BJ (cell line): ENCODE results near the gene SLC17A6. TPM values are rescaled to one million over a fixed set of nuclear protein-coding genes. Genes with fewer than 3 reads are reported as not detected.

Source experiments
- CTCF ChIA-PET: fragments of 350-600 bp; formaldehyde crosslinking; extraction: SDS; loops from one replicate; lab custom pipeline; 2021; ENCODE audit warnings: antibody characterized with exemption, inconsistent platforms; lab: Yijun Ruan, JAX
- POLR2A ChIA-PET: fragments of 300-600 bp; sonication (Branson Sonifier 250); formaldehyde crosslinking; extraction: SDS; loops from one replicate; lab custom pipeline; 2021; ENCODE audit warnings: antibody characterized with exemption; lab: Charles Lee
- DNase-seq: peaks from one replicate; pipeline ENCODE4 v3.0.0-alpha.2; 2011; ENCODE audit warnings: low read depth
- H3K27me3 ChIP-seq: 2 replicates; pipeline ENCODE4 v1.6.0; 2011; ENCODE audit warnings: low read length; ENCODE audit not compliant: control insufficient read depth, insufficient read depth
- H3K36me3 ChIP-seq: 2 replicates; pipeline ENCODE4 v1.5.1; 2011; ENCODE audit warnings: low read length; ENCODE audit not compliant: control insufficient read depth, insufficient read depth
- H3K4me3 ChIP-seq: 2 replicates; pipeline ENCODE4 v1.5.1; 2011; ENCODE audit warnings: low read depth, mild to moderate bottlenecking, control low read depth, low read length
- polyA plus RNA-seq: library from polyadenylated mRNA; depleted of rRNA; stranded (reverse); fragments of >200 nt; gene quantifications from 2 replicates; pipeline ENCODE4 v1.2.3, GENCODE V29; 2011
- TF ChIP-seq, protein P1 (sequence below): IDR thresholded peaks from 2 replicates; pipeline ENCODE4 v1.5.1; 2011; ENCODE audit warnings: low read depth, mild to moderate bottlenecking, control low read depth, inconsistent platforms, low read length, moderate library complexity; ENCODE audit not compliant: insufficient read depth

Gene SLC17A6
- polyA plus RNA-seq, 1 experiment, result not detected

GRCh38 chr11:22342211-22343031, 4.2 kb downstream of the SLC17A6 start:
- H3K36me3 ChIP-seq, result no peaks in the 10 kb centered on the region
- TF ChIP-seq, protein P1, sequence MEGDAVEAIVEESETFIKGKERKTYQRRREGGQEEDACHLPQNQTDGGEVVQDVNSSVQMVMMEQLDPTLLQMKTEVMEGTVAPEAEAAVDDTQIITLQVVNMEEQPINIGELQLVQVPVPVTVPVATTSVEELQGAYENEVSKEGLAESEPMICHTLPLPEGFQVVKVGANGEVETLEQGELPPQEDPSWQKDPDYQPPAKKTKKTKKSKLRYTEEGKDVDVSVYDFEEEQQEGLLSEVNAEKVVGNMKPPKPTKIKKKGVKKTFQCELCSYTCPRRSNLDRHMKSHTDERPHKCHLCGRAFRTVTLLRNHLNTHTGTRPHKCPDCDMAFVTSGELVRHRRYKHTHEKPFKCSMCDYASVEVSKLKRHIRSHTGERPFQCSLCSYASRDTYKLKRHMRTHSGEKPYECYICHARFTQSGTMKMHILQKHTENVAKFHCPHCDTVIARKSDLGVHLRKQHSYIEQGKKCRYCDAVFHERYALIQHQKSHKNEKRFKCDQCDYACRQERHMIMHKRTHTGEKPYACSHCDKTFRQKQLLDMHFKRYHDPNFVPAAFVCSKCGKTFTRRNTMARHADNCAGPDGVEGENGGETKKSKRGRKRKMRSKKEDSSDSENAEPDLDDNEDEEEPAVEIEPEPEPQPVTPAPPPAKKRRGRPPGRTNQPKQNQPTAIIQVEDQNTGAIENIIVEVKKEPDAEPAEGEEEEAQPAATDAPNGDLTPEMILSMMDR, result no peak
- POLR2A ChIA-PET, result no interaction called here
- H3K27me3 ChIP-seq, result peaks cover 21% of the 10 kb centered on the region
- H3K4me3 ChIP-seq, result no peak overlapping the region
- CTCF ChIA-PET, result no interaction called here
- DNase-seq, result no peak

DNA sequence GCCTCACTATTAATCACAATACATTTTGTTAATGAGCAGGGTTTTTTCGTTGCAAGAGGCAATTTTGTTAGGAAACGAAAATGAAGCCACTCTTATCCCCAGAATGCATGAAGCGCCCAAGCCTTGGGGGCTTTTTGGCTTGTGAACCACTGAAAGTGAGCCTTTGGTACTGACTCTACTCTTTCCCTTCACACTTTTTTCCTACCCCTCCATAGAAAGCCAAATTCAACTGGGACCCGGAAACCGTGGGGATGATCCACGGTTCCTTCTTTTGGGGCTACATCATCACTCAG, 4.8 kb downstream of the SLC17A6 start:
- TF ChIP-seq, protein P1, result no peak
- Histone ChIP-seq H3K36me3 (no peaks in the 10 kb centered on the region), H3K4me3 (no peak overlapping the region), H3K27me3 (peaks cover 21% of the 10 kb centered on the region)
- ChIA-PET CTCF (no interaction called here), POLR2A (no interaction called here)
- no peak for DNase-seq

DNA sequence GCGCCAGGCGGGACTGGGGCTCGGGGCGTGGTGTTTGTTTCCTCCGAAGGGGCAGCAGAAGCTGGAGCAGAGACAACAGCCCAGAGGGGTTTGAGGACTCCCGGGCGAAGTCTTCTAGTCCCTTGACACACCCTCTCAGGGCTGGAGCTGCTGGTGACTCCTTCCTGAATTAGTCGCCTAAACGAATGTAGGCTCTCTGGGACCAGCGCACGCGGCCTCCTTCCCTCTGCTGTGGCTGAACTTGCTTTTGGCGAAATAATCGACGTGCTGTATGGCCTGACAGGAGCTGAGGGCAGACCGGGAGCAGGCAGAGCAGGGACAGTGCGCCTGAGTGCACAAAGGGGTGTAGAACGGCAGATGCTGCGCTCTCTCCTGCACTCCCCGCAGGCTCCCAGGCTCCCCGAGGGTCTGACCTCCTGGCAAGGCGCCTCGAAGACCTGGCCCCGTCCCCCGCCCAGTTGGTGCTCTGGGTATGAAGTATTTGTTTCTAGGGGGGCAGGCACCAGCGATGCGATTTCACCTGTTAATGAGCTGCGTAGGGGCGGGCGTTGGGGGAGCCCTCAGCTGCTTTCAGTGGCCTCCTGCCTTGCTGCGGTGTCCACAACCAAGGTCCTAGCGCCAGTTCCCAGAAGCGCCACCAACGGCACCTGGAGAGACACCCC, 5.3 kb downstream of the SLC17A6 start:
- CTCF ChIA-PET, result interaction anchor here (0.5 kb wide), 1 partner anchor 60 kb away, joined by 3 read pairs; no protein-coding TSS in a partner anchor
- no peak for DNase-seq
- TF ChIP-seq, protein P1, result no peak

DNA sequence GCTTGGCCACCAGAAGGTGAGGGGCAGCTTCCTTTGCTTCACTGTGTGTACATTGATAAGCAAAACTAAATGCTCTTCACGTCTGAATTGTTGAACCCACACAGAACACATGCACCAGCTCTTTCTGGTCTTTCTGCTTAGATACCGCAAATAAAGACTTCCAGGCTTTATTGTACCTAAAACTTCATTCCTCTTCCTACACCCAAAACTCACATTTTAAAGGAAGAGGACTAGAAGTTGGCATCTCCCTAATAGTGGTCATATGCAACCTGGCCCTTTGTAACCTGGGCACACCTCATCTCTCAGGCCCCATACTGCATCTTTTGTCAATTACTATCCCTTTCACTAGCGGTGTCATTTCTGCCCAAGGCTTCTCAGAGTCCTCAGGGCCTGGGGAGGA, 5.9 kb downstream of the SLC17A6 start:
- DNase-seq, result no peak
- Histone ChIP-seq H3K4me3 (no peak overlapping the region), H3K27me3 (peaks cover 21% of the 10 kb centered on the region), H3K36me3 (no peaks in the 10 kb centered on the region)
- ChIA-PET CTCF (no interaction called here), POLR2A (no interaction called here)
- TF ChIP-seq, protein P1, result no peak

More for the DNA sequence above, 5.3 kb downstream of the SLC17A6 start:
- no peak overlapping the region for H3K4me3 ChIP-seq
- POLR2A ChIA-PET, result no interaction called here
- peaks cover 21% of the 10 kb centered on the region for H3K27me3 ChIP-seq
- no peaks in the 10 kb centered on the region for H3K36me3 ChIP-seq

DNA sequence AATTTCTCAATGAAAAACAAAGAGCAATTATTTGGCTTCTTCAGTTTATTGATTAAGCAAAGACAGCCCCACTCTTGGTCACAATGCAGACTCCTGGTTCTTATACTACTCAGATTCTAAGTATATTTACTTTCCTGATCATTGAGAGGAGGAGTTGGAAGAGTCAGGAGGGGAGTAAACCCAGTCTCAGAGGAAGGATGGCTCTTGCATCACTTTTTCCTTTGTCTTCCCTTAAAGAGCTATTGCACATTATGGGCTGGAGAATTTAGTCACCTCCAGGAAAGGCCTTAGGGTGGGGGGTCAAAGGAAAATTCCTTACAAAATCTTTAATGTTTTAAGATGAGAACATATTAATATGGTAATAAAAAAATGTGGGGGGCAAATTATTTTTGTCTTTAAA, 8.1 kb downstream of the SLC17A6 start:
- H3K27me3 ChIP-seq, result peaks cover 14% of the 10 kb centered on the region
- TF ChIP-seq, protein P1, result no peak
- no peaks in the 10 kb centered on the region for H3K36me3 ChIP-seq
- H3K4me3 ChIP-seq, result no peak overlapping the region
- POLR2A ChIA-PET, result no interaction called here
- no peak for DNase-seq
- CTCF ChIA-PET, result no interaction called here
